HG03066 (cell line): ENCODE data around the gene CLNK.
"Not testable (repeated sequence)": the region's sequence is repeated elsewhere in the genome, so short reads cannot be mapped to it uniquely, and the experiment has no call there.

ENCODE experiments used
- ATAC-seq: cut with Tn5 transposase; IDR thresholded peaks from one replicate; pipeline ENCODE4 v1.9.1; 2021; ENCODE audit warnings: low read depth; ENCODE audit not compliant: unreplicated experiment

CLNK gene

DNA sequence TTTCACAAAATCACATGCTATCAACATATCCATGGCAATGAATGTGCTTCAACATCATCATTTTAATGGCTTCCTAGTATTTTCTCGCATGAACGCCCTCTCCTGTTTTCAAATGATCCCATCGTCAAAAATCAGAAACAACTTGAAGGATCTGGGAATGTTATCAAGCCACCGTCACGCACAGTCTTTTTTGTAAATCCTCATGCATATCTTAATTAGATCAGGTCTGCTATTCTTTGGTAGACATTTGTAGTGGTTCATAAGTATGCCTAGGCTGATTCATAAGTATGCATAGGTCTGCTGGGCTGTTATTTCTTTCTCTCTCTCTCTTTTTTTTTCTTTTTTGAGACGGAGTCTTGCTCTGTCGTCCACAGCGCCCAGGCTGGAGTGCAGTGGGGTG lies 101.6 kb downstream of the CLNK start:
- no peak for ATAC-seq

DNA sequence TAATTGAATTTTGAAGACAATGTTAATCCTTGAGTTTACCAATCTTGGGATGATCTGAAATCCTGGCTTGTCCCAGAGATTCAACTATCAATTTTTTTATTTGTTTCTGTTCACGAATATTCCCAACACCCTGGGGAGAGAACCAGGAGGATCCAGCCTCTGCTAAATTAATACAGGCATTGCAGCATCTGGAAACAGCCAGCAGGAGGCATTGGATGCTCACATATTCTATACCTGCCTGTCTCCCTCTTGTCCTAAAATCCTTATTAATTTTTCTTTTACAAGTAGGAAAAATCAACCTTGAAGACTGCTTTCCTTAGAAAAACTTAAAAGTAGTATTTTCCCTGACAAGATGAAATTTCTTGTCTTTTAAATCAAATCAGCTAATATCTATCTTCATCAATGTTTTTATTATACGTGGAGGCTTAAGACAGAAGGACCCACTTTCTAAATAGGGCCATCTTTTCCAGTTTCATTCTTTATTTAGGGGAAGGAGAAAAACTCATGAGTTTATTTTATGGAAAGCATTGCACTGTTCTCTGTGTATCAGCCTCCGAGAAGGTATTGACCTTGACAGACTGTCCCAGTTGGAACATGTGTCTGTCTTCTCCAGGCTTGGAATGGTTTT lies 102.4 kb downstream of the CLNK start:
- no peak for ATAC-seq

DNA sequence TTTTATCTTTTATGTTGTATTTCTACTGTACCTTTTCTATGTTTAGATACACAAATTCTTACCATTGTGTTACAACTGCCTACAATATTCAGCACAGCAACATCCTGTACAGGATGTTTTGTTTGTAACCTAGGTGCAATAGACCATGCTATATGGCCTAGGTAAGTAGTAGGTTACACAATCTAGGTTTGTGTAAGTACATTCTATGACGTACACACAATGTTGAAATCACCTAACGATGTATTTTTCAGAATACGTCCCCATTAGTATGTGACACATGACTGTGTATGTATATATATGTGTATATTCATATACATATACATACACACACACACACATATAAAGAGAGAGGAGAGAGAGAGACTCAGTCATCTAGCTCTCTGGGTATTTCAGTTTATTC lies 103.5 kb downstream of the CLNK start:
- no peak for ATAC-seq

DNA sequence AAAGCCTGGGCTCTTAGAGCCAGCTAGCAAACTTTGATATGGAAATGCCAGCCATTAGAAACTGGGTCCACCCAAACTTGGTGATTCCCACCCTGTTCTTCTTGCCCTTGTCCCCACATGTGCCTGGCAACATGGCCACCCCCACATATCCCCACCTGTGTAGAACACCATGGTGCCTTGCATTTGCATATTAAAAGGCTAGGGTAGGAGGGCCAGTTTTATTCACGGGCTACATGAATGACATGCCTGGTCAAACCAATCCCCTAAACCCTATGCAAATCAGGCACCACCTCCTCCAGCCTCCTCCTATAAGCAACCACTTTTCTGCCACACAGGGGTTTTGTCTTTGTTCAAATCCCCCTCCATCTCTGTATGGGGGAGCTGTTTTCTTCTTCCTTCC lies 104.9 kb downstream of the CLNK start:
- ATAC-seq, result no peak

DNA sequence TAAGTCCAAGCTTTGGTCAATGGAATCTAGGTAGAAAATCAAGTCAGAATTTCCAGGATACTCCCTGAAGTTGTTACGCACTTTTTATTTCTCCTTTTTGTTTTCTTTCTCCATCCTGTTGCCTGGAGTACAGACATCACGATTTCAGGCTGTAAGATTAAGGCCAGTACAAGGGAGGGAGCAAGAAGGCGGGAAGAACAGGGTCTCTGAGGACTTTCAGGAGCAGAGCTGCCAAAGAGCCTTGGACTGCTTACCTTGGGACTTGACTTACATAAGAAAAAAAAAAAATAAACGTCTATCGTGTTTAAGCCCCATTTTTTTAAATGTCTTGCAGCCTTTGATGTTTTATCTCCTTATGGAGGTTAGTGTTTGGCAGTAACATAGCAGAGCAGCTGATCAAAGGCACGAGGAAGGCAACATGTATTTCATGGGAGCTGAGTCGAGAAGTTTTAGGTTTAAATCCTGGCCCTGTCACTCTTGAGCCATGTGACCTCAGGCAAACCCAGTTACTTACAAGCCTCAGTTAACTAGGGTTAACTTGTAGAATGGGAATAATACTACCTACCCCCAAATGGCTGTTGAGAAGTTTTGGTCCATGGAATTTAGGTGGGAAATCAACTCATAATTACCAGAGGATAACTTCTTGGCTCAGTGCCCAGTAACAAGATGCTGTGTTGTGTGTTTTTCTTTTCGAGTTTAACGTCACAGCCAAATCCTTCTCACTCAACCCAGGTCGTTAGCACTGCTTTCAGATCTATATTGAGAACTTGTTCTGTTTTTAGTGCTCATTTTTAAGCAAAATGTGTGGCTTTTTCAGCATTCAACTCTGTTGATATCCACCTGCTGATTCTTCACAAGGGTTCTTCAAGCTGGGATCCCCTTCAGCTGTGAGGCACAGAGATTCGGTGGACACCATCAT lies 106.8 kb downstream of the CLNK start:
- peak; percentile 69 for ATAC-seq

DNA sequence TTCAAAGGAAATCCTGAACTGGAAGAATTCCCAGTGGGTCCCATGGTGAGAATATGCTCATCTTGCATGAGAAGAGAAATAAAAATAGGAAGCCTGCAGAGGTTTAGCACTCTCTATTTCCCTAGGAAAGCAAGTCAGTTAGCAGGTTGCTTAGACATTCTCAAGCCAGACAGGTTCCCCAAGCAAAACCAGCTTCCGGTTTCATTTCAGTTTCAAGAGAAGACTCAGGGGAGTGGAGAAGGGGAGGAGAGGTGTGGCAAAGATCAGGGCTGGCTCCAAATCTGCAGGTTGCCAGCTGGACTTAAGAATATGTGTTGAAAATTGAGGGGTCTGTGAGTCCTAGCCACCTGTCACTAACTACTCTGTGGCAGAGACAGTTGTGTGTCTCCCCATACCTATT lies 107.5 kb downstream of the CLNK start:
- no peak for ATAC-seq

DNA sequence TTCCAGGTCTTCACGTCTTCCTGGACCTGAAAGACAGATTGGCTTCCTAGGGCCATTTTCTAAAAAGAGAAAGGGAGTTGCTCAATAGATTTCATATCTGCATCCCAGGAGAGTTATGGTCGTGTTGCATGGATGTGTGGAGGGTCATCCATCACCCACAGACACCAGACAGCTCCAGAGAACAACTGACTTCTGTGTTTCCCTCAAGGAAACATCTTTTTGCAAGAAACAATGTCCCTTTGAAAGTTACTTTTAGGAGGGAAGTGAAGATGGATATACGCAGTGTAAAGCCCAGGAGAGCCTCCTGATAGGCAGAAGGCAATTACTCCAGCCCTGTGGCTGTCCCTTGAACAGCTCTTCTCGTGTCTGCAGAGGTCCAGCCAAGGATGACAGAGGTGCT lies 108.3 kb downstream of the CLNK start:
- ATAC-seq, result no peak

DNA sequence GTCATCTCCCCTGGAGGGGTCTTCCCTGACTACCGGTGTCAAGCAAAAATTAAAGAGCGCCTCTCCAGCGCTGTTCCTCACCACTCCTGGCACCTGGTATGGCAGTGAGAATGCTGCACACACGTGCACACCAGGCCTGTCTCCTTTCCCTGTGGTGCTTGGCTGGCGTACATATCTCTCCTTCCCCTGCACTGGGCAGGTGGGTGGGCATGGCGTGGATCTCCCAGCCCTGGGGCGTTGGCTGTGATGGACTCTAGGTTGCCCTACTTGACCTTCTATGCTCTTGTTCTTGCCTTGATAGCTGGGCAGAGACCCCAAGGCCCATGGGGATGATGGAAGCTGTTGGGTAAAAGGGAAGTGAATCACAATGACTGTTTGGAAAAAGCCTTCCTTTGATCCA lies 109.2 kb downstream of the CLNK start:
- no peak for ATAC-seq

DNA sequence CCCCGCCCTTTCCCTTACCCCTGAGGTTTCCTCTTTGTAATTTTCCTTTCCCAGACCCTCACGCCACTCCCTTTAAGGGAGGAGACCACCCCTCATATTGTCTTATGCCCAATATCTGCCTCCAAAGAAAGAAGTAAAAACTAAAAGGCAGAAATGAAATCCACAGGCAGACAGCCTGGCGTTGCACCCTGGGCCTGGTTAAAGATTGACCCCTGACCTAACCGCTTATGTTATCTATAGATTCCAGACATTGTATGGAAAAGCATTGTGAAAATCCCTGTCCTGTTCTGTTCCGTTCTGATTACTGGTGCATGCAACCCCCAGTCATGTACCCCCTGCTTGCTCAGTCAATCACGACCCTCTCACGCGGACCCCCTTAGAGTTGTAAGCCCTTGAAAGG lies 110.0 kb downstream of the CLNK start:
- not testable (repeated sequence) for ATAC-seq

DNA sequence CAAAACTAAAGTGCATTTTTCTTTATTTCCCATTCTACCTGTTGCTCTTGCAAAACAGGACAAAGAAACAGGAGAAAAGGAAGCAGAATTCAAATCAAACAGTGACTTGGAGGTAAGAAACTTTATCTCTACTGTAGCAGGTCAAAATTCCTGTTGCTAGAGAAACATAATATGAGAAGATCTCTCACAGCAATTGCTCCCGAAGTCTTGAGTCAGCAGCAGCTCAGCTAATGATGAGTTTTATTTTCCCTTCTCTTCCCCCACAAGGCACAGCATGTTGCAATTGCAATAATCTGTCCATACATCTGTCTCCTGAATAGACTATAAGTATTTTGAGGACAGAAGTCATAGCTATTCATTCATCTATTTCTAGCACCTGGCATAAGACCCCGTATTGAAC lies 112.7 kb downstream of the CLNK start:
- no peak for ATAC-seq

DNA sequence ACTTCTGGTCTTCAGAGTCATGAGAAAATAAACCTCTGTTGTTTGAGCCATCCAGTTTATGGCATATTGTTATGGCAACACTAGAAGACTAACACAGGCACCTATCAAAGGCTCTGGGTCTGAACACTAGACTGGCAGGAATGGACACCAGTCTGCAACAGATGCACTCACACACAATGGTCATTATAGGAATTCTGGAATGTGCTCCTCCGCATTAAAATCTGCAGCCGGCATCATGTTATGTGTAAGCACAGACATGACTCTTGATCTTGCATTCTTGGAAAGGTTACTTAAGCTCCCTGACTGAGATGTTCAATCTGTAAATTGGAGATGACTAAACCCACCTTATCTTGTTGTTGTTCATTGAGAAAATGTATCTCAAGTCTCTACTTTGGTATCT lies 115.1 kb downstream of the CLNK start:
- ATAC-seq, result no peak

DNA sequence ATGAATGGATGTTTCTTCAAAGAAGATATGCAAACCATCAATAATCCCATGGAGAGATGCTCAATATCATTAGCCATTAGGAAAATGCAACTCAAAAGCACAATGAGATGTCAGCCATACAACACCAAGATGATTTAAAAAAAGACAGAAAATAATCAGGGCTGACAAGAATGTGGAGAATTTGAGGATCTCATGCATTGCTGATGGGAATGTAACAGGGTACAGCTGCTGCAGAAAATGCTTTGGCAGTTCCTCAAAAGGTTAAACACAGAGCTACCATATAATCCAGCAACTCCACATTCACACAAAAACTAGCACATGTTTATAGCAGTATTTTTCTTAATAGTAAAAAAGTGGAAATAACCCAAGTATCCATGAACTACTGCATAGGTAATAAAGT lies 116.8 kb downstream of the CLNK start:
- ATAC-seq, result no peak

DNA sequence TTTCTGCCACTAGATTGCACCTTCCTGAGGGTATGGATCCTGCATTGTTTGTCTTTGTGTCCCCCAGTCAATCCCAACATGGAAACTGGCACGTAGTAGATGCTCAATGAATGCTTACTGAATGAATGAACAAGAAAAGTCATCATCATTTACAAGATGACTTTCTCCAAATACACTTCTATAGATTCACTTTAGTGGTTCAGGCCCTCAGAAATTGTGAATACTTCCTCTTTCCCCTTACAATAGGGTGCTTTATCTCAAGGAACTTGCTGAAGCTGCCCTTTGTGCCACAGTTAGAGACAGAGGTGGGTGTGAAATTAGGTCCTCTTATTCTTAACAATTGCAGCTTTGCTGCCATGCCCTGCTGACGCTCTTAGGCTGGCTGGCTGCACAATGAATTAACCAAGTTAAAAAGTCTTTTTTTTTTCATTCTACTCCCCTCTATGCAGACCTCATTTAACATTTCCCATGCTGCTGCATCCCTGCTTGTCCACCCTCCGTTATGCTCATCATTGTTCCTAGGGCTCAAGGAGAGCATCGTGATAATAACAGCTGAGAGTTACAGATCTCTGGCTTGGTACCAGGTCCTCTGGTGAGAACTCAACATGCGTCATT lies 119.3 kb downstream of the CLNK start:
- no peak for ATAC-seq

DNA sequence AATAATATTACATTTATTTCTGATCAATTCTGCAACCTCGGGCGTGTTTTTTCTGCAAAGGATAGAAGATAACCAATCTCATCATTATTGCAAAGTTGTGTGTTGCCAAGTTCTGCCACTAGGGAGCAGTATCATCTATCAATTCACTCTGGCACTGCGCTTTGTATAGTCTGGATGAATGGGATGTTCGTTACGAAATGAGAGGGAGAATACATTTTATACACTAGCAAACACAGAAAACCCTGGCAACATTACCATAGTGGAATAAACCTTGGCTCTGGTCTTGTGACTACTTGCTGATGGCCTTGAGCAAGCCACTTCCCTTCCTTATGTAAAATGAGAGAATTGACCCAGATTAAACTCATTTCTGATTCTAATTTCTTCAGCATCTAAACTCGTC lies 129.9 kb downstream of the CLNK start:
- peak; percentile 89 for ATAC-seq

DNA sequence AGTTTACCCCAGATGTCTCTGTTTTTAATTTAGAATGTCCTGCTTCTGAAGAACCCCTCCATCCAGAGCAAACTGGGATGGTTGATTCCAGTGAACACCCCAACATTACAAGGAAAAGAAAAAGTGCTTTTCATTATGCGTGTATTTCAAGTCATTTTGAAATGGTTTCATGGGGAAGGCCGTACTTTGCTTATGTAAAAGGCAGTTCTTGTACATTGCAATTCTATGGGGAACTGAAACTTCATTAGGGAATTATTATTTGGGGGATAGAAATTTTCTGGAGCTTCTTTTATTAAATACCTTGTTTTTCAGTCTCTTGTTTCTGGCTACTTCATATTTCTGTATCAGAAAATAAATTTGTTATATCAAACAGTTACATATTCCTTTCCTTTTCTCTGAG lies 130.4 kb downstream of the CLNK start:
- no peak for ATAC-seq

DNA sequence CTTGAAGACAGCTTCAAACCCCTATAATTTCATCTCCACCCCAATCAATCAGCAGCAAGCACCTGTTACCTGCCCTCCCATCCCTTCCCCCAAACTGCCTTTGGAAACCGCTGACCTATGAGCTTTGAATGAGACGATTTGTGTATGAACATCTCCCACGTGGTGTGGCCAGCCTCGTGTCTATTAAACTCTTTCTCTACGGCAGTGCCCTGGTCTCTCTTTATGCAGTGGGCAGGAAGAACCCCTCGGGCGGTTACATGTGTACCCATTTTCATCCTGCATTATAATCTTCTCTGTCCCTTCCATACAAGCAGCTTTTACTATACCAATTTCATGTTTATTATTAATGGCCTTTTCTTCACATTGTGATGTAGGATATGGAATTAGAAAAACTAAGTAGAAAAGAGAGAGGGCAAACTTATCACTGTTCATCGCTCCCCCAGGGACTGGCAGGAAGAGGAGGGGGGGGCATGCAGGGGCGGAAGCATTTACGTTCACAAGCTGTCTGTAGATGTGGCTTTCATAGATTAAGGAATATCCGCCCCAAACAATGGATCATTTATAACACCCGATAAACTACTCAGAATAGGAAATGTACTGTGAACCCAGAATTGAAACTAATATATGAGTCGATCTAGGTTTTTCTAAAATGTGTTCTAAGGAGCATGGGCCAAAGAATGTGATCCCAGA lies 131.8 kb downstream of the CLNK start:
- ATAC-seq, result no peak

DNA sequence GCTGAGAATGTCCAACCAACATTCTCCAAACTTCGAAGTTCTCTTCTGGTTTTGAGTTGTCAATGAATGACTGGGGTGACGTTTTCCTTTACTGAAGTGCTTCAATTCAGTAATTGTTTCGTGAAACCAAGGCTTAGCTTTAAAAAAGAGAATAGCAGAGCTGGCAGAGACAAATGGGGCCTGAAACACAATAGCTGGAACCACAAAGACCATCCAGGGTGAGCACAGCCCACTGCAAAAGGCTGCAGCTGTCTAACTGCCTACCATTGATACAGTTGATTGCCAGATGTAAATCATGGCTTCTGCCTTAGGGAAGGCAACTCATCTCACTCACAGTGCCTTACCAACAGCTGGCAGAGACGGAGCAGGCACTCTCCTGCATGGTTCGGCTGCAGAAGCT lies 148.7 kb downstream of the CLNK start:
- ATAC-seq, result no peak

DNA sequence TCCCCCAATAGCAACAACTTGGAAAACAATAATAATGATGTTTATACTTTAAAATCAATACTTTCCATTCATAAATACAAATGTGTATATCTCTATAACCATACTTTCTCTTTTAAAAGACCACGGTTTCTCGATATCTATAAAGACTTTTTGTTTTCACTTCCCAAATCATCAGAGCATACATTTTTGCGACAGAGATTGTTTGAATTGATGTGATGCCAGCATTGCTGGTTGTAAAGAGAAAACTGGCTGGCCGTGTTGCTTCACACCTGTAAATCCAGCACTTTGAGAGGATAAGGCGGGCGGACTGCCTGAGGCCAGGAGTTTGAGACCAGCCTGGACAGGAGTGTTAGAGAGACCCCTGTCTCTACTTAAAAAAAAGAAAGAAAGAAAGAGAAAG lies 149.7 kb downstream of the CLNK start:
- ATAC-seq, result no peak

DNA sequence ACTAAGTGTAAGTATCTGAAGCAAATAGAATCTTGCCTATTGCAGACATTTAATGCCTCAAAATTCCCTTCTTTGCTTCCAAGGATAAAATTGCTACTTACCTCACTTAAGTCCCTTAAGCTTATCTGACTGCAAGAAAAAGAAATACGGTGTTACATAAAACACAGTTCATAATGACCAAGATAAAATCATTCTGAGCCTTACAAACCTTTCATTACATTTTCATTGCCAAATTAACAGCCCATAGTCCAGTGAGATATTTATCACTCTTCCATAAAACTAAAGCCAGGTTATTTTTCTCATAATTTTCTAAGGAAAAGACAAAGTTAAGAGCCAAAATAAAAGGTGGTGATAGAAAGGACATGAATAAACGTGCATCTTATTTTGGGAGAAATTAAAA lies 152.4 kb downstream of the CLNK start:
- no peak for ATAC-seq

DNA sequence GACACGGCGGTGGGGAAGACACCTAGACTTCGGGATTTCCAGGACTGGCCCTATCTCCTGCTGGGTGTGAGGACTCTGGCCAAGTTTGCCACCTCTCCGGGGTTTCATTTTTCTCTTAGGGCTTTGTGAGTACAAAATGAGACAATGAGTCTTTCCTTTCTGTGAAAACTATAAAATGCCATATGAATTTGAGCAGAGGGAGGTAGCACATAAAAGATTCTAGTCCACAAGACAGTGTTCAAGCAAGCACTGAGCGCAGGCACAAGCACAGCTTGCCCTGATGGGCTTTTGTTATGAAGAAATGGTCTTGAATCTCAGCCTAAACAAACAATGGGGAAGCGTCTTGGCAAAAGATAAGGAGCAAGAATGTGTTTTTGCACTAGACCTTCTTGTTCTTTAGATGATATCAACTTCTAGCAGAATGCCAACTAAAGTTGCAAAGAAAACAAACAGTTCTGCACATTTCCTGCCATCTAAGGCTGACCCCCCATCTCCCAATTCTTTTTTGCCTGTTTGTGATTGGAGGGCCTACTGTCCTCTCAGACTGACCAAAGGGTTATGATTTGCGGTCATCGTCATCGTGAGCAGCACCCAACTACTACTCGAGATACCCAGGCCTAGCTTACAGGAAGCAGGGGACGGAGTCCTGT lies 154.3 kb downstream of the CLNK start:
- ATAC-seq, result no peak
